AG04449 (cell line): ENCODE data around the gene CD44.

Experiments used
- CTCF ChIA-PET: fragments of 350-600 bp; formaldehyde crosslinking; extraction: SDS; loops from one replicate; lab custom pipeline; 2021; ENCODE audit warnings: antibody characterized with exemption; lab: Yijun Ruan, JAX
- POLR2A ChIA-PET: fragments of 400-600, 350-600 bp; formaldehyde crosslinking; extraction: SDS; loops from one replicate; lab custom pipeline; 2020; ENCODE audit warnings: antibody characterized with exemption, inconsistent platforms; lab: Yijun Ruan, JAX
- DNase-seq: peaks from one replicate; pipeline ENCODE4 v3.0.0-alpha.2; 2010; ENCODE audit warnings: low read depth, low spot score
- H3K4me3 ChIP-seq: 2 replicates; pipeline ENCODE4 v1.5.1; 2011; ENCODE audit warnings: low read depth, mild to moderate bottlenecking, control low read depth, low read length
- TF ChIP-seq, protein P1 (sequence below): IDR thresholded peaks from one replicate; pipeline ENCODE4 v1.5.1; 2011; ENCODE audit warnings: mild to moderate bottlenecking, moderate library complexity, low read length, control low read depth, inconsistent platforms; ENCODE audit not compliant: insufficient read depth; ENCODE audit errors: missing control alignments

The CD44 gene

DNA sequence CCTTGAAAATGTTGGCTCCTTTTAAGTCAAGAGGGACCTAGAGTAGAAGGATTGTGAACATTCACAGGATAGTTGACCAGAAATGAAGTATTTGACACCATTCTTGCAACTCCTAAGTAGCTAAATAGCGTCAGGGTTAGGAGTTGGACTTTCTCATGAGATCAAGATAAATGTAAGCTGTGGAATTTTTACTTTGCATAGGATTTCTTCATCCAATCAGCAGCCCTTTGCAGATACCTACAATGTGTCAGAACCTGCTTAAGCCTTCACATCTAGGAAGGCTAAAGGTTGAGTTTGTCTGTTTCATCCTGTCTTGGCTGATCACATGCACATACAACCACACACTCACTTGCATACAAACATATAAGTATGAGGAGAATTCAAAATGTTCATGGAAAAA, 32.3 kb downstream of the CD44 start:
- no peak overlapping the region for H3K4me3 ChIP-seq
- ChIA-PET POLR2A (no interaction called here), CTCF (interaction anchor here (0.7 to 1.6 kb wide), 3 partner anchors 12 to 244 kb away, joined by 3 to 4 read pairs (median 4); no protein-coding TSS in a partner anchor)
- TF ChIP-seq, protein P1, sequence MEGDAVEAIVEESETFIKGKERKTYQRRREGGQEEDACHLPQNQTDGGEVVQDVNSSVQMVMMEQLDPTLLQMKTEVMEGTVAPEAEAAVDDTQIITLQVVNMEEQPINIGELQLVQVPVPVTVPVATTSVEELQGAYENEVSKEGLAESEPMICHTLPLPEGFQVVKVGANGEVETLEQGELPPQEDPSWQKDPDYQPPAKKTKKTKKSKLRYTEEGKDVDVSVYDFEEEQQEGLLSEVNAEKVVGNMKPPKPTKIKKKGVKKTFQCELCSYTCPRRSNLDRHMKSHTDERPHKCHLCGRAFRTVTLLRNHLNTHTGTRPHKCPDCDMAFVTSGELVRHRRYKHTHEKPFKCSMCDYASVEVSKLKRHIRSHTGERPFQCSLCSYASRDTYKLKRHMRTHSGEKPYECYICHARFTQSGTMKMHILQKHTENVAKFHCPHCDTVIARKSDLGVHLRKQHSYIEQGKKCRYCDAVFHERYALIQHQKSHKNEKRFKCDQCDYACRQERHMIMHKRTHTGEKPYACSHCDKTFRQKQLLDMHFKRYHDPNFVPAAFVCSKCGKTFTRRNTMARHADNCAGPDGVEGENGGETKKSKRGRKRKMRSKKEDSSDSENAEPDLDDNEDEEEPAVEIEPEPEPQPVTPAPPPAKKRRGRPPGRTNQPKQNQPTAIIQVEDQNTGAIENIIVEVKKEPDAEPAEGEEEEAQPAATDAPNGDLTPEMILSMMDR, result no peak
- no peak for DNase-seq

DNA sequence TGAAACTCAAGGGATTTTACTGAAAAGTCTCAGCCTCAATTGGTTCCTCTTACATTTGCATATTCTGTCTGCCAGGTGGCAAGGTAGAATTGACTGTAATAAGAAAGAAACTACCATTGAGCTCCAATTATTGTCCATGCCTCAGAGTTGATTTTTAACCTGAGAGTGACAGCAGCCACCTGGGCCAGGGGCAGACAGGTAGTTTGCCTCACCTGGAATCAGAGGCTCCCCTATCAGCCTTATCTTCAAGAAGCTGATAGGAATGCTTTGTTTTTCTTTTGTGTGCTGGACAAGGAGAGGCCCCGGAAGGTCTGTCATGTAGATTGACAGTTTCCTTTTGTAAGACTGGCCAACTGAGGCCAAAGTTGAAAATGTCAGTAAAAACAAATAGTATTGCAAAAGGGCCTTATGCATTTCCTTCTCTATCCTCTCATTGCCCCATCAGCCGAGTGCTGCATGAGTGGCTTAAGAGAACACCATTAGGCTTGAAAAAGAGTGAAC, 34.1 kb downstream of the CD44 start:
- POLR2A ChIA-PET, result no interaction called here
- TF ChIP-seq, protein P1, result no peak
- no peak overlapping the region for H3K4me3 ChIP-seq
- CTCF ChIA-PET, result interaction anchor here (1.1 to 1.6 kb wide), 2 partner anchors 10 to 14 kb away, joined by 3 to 4 read pairs; no protein-coding TSS in a partner anchor
- no peak for DNase-seq

DNA sequence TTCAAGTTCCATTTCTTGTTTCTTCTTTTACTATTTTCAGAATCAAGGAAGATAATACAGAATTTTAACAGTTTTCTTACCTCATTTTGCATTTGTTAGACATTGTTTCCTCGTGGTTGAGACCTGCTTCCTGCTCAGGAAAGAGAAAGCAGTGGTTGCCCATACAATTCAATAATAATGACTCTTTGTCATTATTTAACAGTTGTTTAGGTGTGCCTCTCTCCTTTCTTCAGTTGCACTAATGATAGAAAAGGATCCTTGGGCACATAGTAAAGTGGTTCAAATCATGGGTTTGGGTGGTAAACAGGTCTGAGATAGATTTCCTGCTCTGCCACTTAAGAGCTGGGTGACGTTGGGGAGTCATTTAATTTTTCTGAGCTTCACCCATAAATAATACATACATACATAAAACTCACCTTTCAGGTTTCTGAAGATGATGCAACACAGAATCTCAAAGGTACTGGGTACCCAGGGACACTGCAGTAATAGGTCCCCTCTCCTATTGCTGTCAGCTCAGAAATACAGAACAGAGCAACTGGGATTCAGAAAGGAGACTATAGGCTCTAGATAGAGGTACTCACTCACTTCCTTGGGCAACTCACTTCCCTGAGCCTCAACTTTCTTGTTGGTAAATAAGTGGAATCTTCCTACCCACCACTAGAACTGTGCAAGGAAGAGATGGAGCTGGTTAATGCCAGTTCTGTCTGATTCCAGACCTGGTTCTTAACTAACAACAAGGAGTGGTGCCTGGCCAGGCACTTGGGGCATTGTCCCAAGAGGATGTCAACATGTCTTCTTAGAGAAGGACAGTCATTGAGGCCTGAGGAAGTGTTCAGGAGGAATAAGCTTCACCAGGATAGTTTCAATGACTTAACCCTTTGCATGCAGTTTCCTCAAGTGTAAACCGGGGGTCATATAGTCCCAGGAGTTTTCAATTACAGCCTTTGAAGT, 34.9 kb downstream of the CD44 start:
- ChIA-PET POLR2A (interaction anchor here (1.3 kb wide), 1 partner anchor 34 kb away, joined by 4 read pairs; no protein-coding TSS in a partner anchor), CTCF (interaction anchor here (0.8 to 1.2 kb wide), 6 partner anchors 15 to 187 kb away, joined by 3 read pairs; no protein-coding TSS in a partner anchor)
- no peak for DNase-seq
- TF ChIP-seq, protein P1, result no peak
- no peak overlapping the region for H3K4me3 ChIP-seq

DNA sequence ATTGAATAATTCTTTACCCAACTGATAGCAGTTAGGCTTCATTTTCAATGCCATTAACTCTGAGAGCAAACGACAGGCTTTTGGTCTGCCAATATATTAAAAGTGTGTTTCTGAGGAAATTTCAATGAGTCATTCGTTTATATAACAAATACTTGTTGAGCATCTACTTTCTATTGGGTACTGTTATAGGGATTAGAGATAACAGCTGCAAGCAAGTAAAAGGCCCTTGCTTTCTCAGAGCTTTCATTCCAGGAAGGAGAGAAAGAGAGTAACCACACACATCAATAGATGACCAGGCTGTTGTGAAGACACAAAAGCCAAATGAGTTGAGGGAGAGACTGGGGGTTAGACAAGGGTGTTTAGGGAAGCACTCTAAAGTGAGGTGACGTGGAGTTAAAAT, 35.7 kb downstream of the CD44 start:
- TF ChIP-seq, protein P1, result no peak
- no peak overlapping the region for H3K4me3 ChIP-seq
- ChIA-PET CTCF (interaction anchor here (0.8 to 1.3 kb wide), 6 partner anchors 19 to 188 kb away, joined by 3 read pairs; no protein-coding TSS in a partner anchor), POLR2A (interaction anchor here (1.3 kb wide), 1 partner anchor 34 kb away, joined by 4 read pairs; no protein-coding TSS in a partner anchor)
- DNase-seq, result no peak

DNA sequence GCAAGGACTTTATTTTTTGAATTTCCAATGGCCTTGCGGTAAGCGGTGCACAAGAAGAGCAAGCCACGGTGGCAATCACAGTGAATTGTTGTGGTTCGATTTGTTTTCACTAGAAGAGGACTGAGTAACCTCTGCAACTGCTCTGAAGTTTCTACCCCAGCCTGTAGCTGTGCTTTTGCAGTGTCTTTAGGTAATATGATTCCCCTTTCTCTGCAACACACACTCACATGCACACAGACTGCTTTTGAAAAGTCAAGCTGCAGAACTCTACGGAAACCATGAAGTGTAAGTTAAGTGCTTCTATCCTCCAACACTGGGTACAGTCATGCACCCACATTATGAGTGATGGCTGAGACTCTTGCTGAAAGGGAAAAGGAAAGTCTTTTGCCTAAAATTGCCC, 38.4 kb downstream of the CD44 start:
- no peak overlapping the region for H3K4me3 ChIP-seq
- ChIA-PET POLR2A (interaction anchor here (1.1 kb wide), 1 partner anchor 11 kb away, joined by 3 read pairs; no protein-coding TSS in a partner anchor), CTCF (interaction anchor here (0.7 to 3.1 kb wide), 9 partner anchors 10 to 251 kb away, joined by 3 to 11 read pairs (median 6); no protein-coding TSS in a partner anchor)
- TF ChIP-seq, protein P1, result no peak
- DNase-seq, result no peak
